ENCODE results near the gene SYTL2.

GRCh38 chr11:85748455-85748891 lies 62.5 kb downstream of the SYTL2 start:
- TF ChIP-seq CTCF (conservative IDR thresholded peaks at IDR 0.05; ENCODE audit: low read depth, low read length) = no peak
- no peak for TF ChIP-seq EZH2 (IDR thresholded peaks at IDR 0.05; ENCODE audit: borderline replicate concordance, low read depth, low read length, poor library complexity, severe bottlenecking)
